HG03558 (cell line): ENCODE results near the gene GRK5.
A peak's percentile ranks its signal among the peaks of the same experiment; 100 is the strongest.

Experiments used
- ATAC-seq: cut with Tn5 transposase; IDR thresholded peaks from one replicate; pipeline ENCODE4 v1.9.1; 2021; ENCODE audit warnings: moderate number of reproducible peaks; ENCODE audit not compliant: unreplicated experiment; ENCODE audit errors: extremely low read depth

Gene GRK5

DNA sequence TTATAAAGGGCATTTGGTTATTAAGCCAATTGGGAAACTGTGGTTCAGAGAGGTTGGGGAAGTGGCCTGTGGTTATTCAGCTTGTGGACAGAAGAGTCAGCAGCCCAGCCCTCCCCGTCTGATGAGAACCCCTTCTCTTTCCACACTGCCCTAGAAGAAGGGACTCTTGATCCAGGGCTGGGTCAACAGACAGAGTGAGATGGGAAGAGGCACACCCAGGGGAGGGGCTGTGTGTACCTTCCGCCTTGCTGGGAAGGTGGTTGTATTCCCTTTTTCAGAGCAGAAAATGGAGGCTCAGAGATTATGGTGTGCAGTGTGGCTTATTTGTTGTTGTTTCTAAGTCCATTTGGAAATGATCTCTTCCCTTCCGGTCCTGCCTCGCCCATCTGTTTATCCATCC is 103.4 kb downstream of the GRK5 start:
- ATAC-seq = no peak

DNA sequence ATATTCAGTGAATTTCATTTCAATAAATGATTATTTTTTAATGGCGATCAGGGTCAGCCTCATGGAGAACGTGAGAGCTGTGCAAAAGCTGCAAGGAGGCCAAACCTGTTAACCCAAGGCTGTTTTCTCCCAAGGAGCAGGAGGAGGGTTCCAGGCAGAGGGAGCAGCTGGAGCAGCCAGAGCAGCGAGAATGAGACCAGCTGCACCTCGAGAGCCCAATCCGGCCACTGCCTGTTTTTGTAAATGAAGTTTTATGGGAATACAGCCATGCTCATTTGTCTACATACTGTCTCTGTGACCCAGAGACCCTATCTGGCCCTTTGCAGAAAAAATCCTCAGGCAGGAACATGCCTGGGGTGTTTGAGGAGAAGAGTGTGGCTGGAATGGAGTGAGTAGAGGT is 104.9 kb downstream of the GRK5 start:
- ATAC-seq = no peak

DNA sequence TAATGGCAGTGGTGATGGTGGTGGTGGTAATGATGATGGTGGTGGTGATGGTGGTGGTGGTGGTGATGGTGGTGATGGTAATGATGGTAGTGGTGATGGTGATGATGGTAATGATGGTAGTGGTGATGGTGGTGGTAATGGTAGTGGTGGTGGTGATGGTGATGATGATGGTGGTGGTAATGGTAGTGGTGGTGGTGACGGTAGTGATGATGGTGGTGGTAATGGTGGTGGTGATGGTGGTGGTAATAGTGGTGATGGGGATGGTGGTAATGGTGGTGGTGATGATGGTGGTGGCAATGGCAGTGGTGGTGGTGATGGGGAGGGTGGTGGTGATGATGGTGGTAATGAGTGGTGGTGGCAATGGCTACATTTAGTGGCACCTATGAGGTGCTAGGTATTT is 105.7 kb downstream of the GRK5 start:
- ATAC-seq = no peak

DNA sequence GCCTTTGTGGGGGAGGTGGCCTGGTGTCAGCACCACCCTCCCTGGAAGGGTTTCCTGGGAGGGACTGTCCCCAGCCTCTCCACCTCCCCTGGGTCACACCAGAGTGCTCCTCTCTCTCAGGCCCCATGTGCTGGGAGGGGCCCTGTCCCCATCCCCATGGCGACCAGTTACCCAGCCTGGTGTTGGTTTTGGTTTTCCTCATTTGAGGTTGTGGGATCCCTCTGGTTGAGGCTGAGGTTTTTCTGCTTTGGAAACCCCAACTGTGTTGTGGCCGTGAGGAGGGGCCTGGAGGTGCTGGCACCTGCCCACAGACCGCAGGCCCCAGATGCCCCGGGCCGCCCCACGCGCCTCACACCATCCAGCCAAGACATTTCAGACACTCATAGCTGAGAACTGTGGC is 106.3 kb downstream of the GRK5 start:
- peak; percentile 47 for ATAC-seq

DNA sequence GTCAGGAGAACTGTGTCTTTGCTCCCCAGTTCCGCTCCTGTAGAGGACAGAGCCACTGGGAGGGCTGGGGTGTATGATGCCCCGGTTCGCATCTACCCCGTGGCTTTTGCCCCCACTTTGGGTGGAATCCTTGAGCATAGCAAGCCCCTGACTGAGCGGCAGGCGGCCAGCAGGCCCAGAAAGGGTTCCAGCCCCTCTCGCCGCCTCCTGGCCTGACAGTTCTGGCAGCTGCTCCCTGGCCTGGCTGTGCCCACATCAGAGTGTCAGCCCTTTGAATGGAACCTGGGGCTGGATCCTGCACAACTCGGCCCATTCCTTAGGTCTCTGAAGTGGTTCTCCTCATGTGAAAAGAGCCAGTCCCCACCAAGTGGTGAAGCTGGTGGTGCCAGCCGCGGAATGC is 106.7 kb downstream of the GRK5 start:
- ATAC-seq = no peak

DNA sequence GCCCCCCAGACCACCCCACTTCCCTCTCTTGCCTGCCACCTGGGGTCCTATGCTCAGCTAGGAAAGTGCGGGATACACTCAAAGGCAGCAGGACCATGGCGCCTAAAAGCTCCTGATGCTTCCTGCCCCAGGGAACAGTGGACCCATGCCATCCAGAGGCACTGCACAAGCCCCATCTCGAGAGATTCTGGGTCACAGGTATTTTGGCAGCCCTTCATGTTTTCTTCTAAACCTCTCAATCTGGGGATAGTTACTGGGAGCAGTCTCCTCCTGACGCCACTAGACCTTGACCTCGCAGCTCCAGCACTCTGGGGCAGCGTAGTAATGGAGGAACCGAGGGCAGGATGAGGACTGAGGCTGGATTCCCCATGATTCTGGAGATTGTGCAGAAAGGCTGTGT is 107.1 kb downstream of the GRK5 start:
- ATAC-seq = no peak

DNA sequence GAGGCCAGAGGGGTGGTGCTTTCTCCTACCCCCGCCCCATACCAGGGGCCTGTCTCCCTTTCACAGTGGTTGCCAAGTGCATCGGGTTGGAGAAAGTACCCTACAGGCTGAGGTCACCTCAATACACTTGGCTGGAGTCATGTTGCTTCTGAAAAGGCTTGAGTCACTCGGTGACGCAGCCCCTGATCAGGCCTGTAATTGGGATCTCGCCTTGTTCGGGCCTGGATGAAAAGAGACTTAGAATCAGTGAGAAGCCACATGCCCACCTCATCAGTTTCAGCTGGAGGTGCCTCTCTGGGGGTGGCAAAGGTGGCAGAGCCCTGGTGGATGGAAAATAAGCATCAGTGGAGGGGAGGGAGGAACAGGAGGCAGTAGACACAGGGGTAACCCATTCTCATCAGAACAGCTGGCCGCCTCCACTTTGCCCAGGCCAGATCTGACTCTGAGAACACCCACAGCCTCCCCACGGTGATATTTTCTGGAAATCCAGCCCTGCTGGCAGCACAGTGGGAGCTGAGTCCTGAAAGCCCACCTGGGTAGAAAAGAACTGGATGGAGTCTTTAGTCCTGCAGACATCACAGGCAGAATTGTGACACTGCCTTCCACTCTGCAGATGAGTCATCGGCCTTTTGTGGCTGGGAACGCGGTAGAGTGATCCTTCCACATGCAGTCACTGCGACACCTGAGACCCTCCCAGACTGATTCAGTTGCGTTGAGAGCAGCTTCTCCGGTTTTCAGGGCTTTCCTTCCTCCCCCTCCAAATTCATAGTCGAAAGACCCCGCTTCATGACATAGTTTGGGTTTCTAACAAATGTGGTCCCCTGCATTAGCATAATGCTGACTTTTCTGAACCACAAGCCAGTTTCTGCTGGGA is 108.0 kb downstream of the GRK5 start:
- peak; percentile 45 for ATAC-seq

DNA sequence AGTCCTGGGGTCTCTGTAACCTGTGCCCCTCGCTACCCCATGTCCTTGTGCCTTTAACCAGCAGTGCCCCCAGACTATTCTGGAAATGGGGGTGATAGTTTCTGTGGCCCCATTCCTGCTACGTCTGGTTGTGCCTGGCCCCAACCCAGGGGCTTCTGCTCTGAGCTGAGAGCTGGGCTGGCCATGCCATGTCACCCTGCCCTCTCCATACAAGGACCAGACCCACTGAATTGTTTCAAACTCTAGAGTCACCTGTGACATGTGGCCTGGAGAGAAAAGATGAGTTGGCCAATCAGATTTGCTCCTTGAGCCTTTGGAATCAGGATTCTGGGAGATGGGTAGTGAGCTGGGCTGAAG is 108.6 kb downstream of the GRK5 start:
- ATAC-seq = no peak

DNA sequence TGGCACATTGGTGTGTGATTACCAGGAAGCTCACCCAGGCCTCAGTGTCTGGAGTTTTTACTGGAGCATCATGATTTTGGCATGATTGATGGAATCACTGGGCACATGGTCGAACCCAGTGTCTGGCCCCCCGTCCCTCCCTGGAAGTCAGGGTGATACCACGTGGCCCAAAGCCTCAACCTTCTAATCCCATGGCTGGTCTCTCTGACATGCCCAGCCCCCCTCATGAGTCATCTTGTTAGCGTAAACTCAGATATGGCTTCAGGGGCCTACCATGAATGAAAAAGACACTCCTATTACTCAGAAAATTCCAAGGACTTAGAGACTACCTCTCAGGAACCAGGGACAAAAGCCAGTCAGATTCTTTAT is 109.3 kb downstream of the GRK5 start:
- ATAC-seq = no peak

DNA sequence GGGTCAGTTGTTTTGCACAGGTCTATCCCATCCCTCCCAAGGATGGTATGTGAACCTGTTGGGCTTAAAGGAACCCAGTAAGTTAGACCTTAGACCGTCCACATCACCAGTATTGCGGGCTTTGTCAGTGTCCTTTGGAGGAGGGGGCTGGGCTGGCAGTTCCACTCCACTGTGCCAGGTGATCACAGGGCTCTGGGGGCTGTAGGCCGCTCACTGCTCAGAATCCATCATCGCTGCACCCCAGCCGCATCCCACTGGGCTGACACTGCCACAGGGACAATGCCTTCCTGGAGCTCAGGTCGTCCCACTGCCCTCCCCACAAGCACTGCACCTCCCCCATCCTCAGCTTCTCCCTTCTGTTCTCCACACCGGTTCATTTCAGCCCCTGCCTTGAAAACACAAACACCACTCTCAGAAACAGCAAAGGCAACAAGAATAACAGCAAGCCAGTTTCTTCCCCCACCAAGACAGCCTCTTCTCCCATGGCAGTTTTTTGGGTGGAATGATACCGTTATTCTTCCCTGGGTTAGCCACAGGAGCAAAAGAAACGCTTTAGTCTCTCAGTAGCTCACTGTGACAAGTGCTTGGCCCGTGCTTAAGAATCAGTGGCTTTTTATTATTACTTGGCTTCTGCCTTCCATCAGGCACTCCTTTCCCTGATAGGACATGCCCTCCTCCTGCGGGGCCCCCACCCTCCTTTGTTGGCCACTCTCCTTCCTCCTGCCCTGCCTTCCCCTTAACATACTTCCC is 111.2 kb downstream of the GRK5 start:
- ATAC-seq = no peak

DNA sequence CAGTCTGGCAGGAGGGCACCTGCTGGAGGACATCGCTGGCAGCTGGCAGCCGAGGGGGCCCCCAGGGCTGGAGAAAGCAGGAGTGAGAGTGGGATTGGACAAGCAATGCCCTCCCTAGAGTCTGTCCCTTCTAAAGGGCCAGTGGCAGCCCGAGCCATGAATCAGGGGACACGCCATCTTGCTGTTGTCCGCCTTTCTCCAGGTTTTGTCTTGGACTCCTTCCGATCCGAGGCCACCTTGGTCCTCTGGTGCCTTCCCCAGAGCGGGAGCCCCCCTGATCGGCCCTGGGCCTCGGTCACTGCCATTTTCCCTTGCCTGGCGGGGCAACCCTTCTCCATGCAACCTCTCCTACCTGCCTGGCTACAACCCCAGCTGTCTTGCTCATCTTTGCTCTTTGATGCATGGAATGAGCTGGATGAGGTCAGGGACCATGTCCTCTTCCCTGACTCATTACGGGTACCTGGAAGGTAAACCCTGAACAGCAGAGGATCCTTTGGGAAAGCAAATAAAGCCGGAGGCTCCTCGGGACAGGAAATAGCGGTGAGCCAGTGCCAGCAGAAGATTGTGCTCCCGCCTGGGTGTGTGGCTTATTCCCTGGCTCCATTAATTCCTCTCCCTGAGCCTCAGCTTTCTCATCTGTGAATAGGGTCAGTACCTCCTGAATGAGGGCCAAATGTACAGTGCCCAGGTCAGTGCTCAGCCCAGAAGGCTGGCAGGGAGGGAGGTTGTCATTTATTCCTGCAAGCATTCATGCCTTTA is 112.0 kb downstream of the GRK5 start:
- no peak for ATAC-seq

DNA sequence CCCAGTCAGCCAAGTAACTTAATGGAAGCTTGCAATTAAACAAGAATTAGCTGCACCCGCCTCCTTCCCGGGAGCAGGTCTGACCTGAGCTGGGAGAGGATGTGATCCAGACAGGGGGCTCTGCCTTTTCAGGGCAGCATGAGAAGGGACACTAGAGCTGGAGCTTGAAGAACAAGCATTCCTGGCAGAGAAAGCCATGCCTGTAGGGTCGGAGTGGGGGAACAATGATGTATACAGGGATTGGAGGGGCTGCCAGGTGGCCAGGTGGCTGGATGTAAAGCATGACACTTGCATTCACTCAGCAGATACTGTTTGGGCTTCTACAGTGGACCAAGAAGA is 112.5 kb downstream of the GRK5 start:
- ATAC-seq = no peak

DNA sequence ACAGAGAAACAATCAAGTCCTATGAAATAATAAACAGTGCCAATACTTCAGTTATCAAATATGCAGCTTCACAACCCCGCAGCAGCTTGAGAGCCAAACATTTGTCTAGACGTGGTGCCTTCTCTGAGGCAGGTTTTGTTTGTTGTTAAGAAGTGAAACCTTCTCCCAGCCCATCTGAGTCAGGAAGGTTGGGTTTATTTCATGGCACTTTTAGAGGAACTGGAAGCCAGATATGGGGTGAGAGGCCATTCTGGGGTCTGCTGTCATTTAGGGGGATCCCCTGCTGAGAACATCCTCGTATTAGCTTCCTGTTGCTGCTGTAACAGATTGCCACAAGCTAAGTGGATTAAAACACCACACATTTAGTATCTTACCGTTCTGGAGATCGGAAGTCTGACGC is 113.6 kb downstream of the GRK5 start:
- no peak for ATAC-seq

DNA sequence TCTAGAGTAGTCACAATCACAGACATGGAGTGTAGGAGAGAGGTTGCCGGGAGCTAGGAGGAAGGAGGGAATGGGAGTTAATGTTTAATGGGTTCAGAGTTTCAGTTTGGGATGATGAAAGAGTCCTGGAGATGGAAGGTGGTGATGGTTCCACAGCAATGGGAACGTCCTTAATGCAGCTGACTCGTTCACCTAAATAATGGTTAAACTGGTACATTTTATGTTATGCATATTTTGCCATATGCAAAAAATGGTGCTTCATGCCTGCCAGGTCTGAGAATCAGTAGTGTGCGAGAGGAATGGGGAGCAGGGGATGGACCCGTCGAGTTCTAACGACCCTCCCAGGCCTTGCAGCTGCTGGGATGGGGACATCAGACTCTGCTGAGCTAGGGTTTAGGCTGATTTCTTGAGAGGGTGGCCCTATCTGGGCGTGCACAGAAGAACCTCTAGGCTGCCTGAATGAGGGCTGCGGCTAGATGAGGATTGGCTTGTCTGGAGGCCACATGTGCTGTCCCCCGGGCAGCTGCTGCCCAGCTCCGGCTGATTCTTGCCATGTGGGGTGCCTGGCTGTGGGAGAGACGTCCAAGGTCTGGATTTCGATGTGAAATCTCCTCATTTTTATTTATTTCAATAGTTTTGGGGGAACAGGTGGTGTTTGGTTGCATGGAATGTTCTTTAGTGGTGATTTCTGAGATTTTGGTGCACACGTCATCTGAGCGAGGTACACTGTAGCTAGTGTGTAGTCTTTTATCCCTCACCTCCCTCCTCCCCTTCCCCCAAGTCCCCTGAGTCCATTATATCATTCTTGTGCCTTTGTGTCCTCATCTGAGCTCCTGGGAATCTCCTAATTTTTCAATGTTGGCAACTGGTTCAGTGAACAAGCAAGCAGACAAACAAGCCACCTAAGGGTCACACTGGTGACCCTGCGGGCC is 116.0 kb downstream of the GRK5 start:
- ATAC-seq = no peak

DNA sequence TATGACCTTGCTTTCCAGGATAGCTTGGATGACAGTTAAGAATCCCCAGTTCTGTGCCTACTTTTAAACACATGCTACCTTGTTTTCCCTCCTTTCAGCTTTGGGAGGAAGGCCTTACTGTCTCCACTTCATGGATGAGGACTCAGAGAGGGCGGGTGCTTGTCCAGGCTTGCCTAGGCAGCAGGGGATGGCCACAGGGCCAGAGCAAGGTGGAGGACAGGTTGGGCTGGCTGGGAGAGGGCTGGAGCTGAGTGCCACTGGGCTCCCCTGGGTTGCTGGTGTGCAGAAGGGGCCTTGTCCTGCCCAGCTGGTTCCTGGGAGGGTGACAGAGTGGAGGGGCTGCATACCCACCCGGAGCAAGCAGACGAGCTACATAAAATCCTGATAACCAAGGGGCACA is 117.8 kb downstream of the GRK5 start:
- no peak for ATAC-seq

DNA sequence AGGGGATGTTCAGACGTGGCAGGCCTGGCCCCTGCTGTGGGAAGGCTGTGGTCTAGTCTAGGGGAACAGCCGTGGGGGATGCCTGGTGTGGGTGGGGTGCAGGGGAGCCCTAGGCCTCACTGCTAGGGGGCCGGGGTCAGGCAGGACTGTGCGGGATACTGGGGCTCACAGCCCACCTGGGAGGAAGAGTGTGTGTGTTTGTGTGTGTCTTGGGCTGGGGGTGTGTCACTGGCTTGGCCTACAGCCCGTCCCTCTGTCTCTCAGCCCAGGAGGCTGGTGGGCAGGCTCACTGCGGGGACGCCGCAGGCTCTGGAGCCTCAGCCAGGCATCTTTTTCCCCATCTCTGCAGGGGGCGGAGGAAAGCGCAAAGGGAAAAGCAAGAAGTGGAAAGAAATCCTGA is 118.8 kb downstream of the GRK5 start:
- ATAC-seq = no peak

DNA sequence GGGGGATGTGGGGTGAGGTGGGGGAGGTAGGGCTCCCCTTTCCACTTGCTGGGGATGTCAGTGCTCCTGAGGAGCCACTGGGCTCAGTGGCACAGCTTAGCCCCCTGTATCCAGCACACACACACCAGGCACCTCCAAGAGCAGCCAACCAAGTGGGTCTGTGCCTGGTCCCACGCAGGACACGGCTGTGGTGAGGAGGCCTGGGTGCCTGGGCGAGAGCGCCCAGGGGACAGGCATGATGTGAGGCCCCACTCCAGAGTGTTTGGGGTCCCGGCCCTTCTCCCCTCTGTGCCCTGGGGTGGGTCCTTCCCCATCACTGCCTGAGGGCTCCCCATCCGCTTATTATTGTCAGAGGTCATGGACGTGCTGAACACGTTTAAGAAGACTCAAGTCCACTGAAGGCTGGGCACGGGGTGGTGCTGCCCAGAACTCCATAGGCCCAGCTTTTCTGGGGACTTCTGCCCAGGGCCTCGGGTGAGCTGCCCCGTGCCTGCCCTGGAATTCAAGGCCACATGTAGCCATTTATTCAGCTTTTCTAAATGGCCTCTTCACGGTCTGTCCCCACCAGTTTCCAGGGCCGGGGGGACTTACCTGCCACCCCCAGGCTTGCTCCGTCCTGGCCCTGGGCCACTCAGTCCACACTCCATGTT is 119.8 kb downstream of the GRK5 start:
- no peak for ATAC-seq

DNA sequence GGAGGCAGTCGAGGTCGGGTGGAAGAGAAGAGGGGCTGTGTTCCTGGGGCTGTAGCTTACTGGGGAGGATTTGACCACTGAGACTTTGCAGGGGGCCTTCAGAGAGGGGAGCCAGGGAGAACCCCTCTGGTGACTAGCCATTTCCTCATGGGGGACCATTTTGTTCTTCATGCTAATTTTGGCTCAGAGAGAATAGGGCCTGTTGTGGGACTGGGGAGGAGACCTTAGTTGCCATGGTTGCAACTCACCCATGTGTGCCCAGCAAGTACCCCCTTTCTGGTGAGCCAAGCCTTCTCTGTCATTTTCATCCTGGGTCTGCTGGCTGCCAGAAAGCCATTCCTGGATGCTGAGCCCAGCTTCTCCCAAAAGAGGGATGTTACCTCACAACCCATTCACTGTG is 120.9 kb downstream of the GRK5 start:
- ATAC-seq = no peak

DNA sequence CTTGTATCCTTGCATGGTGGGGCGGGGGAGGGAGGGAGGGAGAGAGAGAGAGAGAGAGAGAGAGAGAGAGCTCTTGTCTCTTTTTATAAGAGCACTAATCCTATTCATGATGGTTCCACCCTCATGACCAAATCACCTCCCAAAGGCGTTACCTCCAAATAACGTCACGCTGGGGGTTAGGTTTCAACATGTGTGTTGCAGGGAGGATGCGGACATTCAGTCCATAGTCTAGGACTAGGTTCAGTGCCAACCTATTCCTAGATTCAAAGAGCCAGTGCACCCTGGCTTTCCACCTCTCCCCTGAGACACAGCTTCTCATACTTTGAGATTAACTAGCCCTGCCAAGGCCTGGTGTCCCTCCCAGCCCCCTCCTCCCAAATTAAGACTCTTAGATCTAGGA is 123.0 kb downstream of the GRK5 start:
- ATAC-seq = no peak

DNA sequence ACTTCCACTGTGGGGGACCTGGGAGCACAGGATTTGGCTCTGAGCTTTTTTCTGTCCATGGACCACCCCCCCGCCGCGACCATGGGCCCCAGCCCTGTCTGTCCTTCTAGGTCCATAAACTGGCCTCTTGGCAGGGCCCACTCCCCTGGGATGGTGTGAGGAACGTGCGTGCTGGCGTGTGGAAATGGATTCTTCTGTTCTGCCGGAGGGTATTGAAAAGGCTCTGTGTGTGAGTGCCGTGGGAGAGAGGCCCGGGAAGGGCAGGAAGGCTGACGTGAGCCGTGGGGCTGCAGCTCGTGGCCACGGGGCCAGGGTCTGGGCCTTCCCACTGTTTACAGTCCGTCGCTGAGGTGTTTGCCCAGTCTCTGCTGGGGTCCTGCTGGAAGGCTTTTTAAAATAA is 123.7 kb downstream of the GRK5 start:
- no peak for ATAC-seq
